ENCODE measurements around the gene UBASH3B. TPM values are rescaled to one million over a fixed set of nuclear protein-coding genes. Genes with fewer than 3 reads are reported as not detected.

The UBASH3B gene
- total and polyA plus RNA-seq, 2 of the 13 experiments (the other 11 are each of a cell fraction or from before 2014, with no cell fraction given), result 4.4 to 7.6 TPM

GRCh38 chr11:122773781-122774266 lies 118.3 kb downstream of the UBASH3B start:
- Histone ChIP-seq H3K9me3 (ENCODE audit: low read length) (no peaks in the 10 kb centered on the region), H3K9ac (ENCODE audit: insufficient read depth, low read depth, low read length) (no peak overlapping the region), H3K36me3 (replicated peaks in 1 of 2; ENCODE audit: control insufficient read depth in 1 of 2, insufficient read depth in 2 of 2, low read length in 2 of 2) (peaks cover 0 to 2% of the 10 kb centered on the region in 2 experiments; a peak in 2 of 5 replicates), H3K4me2 (ENCODE audit: low read depth, low read length) (no peak overlapping the region), H4K20me1 (ENCODE audit: insufficient read depth, low read length) (no peaks in the 10 kb centered on the region), H3K4me1 (ENCODE audit: insufficient read depth, low read length) (no peaks in the 10 kb centered on the region), H3K4me3 (replicated peaks in 1 of 3; ENCODE audit: insufficient read depth in 1 of 3, low read depth in 2 of 3, low read length in 3 of 3) (no peak overlapping the region), H3K79me2 (ENCODE audit: insufficient read depth, low read length) (no peaks in the 10 kb centered on the region), H3K27me3 (ENCODE audit: control insufficient read depth in 1 of 2, insufficient read depth in 2 of 2, low read length in 2 of 2) (no peaks in the 10 kb centered on the region), H3K27ac (ENCODE audit: extremely low read length, insufficient read depth, low read length) (no peak overlapping the region), H2AFZ (ENCODE audit: low read length) (no peak overlapping the region)
- 79% methylated on average over 8 of the region's 8 CpGs for WGBS (ENCODE audit: low lambda C conversion rate)
- in situ Hi-C loops (cut with HindIII; ENCODE audit: extremely low pct_ligation_motif_present, low pct_unique_long_range_greater_than_20kb) (no loop called here), intact Hi-C loops (cut with micrococcal nuclease; ENCODE audit: unreplicated experiment) (no loop called here)
- CTCF ChIA-PET (ENCODE audit: low intra/inter-chr PET ratio, low total read pairs), result no interaction called here
- no peak for TF ChIP-seq ZNF234 (CRISPR knock-in tag; conservative IDR thresholded peaks at IDR 0.05)
- TF ChIP-seq DMAP1 (CRISPR knock-in tag; IDR thresholded peaks at IDR 0.05), result no peak
- TF ChIP-seq MXD3 (CRISPR knock-in tag; IDR thresholded peaks at IDR 0.05), result no peak
- TF ChIP-seq, protein P1, sequence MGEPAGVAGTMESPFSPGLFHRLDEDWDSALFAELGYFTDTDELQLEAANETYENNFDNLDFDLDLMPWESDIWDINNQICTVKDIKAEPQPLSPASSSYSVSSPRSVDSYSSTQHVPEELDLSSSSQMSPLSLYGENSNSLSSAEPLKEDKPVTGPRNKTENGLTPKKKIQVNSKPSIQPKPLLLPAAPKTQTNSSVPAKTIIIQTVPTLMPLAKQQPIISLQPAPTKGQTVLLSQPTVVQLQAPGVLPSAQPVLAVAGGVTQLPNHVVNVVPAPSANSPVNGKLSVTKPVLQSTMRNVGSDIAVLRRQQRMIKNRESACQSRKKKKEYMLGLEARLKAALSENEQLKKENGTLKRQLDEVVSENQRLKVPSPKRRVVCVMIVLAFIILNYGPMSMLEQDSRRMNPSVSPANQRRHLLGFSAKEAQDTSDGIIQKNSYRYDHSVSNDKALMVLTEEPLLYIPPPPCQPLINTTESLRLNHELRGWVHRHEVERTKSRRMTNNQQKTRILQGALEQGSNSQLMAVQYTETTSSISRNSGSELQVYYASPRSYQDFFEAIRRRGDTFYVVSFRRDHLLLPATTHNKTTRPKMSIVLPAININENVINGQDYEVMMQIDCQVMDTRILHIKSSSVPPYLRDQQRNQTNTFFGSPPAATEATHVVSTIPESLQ (CRISPR knock-in tag; conservative IDR thresholded peaks at IDR 0.05), result no peak
- TF ChIP-seq CHD2 (IDR thresholded peaks at IDR 0.05; ENCODE audit: low read depth, low read length), result no peak
- no peak for TF ChIP-seq ZNF3 (CRISPR knock-in tag; IDR thresholded peaks at IDR 0.05)
- no peak for TF ChIP-seq ZNF513 (CRISPR knock-in tag; conservative IDR thresholded peaks at IDR 0.05)
- no peak for TF ChIP-seq TCF7L2 (IDR thresholded peaks at IDR 0.05; ENCODE audit: low read depth, low read length)
- TF ChIP-seq KLF13 (CRISPR knock-in tag; IDR thresholded peaks at IDR 0.05), result no peak
- no peak for TF ChIP-seq ZSCAN31 (CRISPR knock-in tag; IDR thresholded peaks at IDR 0.05; ENCODE audit: low read depth)
- no peak for TF ChIP-seq SUZ12 (IDR thresholded peaks at IDR 0.05; ENCODE audit: low read depth, low read length)
- FAIRE-seq (no peak), ATAC-seq (no peak), DNase-seq (ENCODE audit: low spot score) (no peak)
- POLR2A ChIA-PET, result no interaction called here
- no TSS peak for BruUV-seq (replicated peaks)

Data from HepG2 (cell line).